GM19452 (cell line): ENCODE data around the gene AHRR.
"Not testable (repeated sequence)": the region's sequence is repeated elsewhere in the genome, so short reads cannot be mapped to it uniquely, and the experiment has no call there.

Experiments
- ATAC-seq: cut with Tn5 transposase; IDR thresholded peaks from one replicate; pipeline ENCODE4 v1.9.1; 2021; ENCODE audit not compliant: unreplicated experiment

Gene AHRR

GRCh38 chr5:305459-305858 lies 16.1 kb upstream of the AHRR start:
- ATAC-seq, result no peak

- no peak for ATAC-seq
Observed at GRCh38 chr5:306011-306805, 15.3 kb upstream of the AHRR start.

GRCh38 chr5:307306-307705 lies 14.2 kb upstream of the AHRR start:
- no peak for ATAC-seq

GRCh38 chr5:307794-308579 lies 13.5 kb upstream of the AHRR start:
- ATAC-seq, result no peak

GRCh38 chr5:308672-309271 lies 12.7 kb upstream of the AHRR start:
- no peak for ATAC-seq

- ATAC-seq, result not testable (repeated sequence)
Observed at GRCh38 chr5:309831-310230, 11.7 kb upstream of the AHRR start.

- ATAC-seq, result no peak
Observed at GRCh38 chr5:310516-310915, 11.0 kb upstream of the AHRR start.

- no peak for ATAC-seq
Observed at GRCh38 chr5:310941-311434, 10.5 kb upstream of the AHRR start.

- ATAC-seq, result no peak
Observed at GRCh38 chr5:311963-312362, 9.6 kb upstream of the AHRR start.

GRCh38 chr5:312845-313244 lies 8.7 kb upstream of the AHRR start:
- no peak for ATAC-seq

GRCh38 chr5:313265-313664 lies 8.2 kb upstream of the AHRR start:
- ATAC-seq, result no peak

GRCh38 chr5:313806-314376 lies 7.6 kb upstream of the AHRR start:
- ATAC-seq, result no peak

GRCh38 chr5:314676-315487 lies 6.6 kb upstream of the AHRR start:
- no peak for ATAC-seq

- ATAC-seq, result no peak
Observed at GRCh38 chr5:315488-316209, 5.9 kb upstream of the AHRR start.

GRCh38 chr5:316210-317085 lies 5.1 kb upstream of the AHRR start:
- peak; percentile 11 for ATAC-seq

- ATAC-seq, result peak; percentile 64
Observed at GRCh38 chr5:317086-317811, 4.3 kb upstream of the AHRR start.

GRCh38 chr5:318341-318897 lies 3.1 kb upstream of the AHRR start:
- no peak for ATAC-seq
